Fibroblast of the aortic adventitia (primary cell): ENCODE results near the gene ZNF716. TPM values are rescaled to one million over a fixed set of nuclear protein-coding genes. Genes with fewer than 3 reads are reported as not detected.

Experiments used
- DNase-seq: peaks from one replicate; pipeline ENCODE4 v3.0.0-alpha.2; 2010; ENCODE audit warnings: low read depth
- H3K4me3 ChIP-seq: 2 replicates; pipeline ENCODE4 v1.5.1; 2011; ENCODE audit warnings: low read depth, mild to moderate bottlenecking, control low read depth, low read length, moderate library complexity
- CTCF ChIP-seq: IDR thresholded peaks from 2 replicates; pipeline ENCODE4 v1.5.1; 2011; ENCODE audit warnings: mild to moderate bottlenecking, low read length, control low read depth, inconsistent platforms; ENCODE audit not compliant: insufficient read depth
- total RNA-seq: library from RNA; depleted of rRNA; stranded (reverse); fragments of >200 nt; gene quantifications from 2 replicates; pipeline ENCODE4 v1.2.3, GENCODE V29; 2012; ENCODE audit warnings: low replicate concordance

The ZNF716 gene
- total RNA-seq, 1 donor, result not detected

DNA sequence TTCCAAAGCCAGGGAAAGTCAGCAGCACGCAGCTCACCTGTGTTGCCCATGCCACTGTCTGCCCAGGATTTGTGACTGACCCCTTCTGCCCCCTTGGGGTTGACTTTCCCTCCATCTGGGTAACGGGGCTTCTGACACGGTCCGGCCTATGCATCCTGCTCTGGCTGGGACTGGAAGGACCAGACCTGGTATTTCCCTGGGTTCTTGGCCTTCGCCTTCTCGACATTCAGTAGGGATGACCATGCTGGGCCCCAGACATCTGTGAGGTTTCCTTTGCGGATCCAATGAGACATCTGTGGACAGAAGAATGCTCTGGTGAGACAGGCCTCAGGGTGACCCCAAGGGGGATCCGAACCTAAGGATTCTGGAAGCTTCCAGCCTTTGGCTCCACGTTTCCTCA is 34.2 kb upstream of the ZNF716 start:
- no peak overlapping the region for H3K4me3 ChIP-seq
- no peak for TF ChIP-seq CTCF
- no peak for DNase-seq

DNA sequence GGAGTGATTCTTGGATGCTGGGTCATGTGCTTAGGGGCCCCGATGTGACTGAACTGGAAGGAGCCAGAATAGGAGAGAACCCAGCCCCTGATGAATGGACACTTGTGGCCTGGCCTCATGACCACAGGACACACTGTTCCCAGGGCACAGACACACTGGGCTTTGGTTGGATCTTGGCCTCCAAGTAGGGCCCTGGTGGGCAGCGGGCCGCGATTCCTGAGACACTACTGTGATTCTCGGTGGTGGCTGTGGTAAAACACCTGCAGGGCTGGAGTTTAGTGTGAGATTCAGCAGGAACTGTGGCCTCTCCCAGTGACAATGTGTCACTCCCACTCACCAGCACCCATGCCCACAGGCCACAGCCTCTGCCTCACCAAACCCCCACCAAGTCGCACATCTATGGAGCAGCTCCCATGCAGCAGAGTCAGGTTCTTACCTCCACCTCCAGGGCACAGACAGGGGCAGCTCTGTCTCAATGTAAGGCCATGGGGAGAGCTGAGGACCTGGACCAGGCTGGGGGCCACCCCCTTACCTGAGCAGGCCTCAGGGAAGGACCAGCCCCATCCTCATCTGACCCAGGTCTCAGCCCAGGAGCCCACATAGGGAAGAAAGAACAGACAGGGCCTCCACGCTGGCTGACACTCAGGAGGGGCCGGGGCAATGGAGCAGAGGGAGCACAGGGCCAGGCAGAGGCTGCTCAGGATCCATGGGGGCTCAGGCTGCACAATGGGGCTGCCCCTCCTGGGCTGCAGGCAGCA is 33.2 kb upstream of the ZNF716 start:
- TF ChIP-seq CTCF, result no peak
- no peak overlapping the region for H3K4me3 ChIP-seq
- no peak for DNase-seq

DNA sequence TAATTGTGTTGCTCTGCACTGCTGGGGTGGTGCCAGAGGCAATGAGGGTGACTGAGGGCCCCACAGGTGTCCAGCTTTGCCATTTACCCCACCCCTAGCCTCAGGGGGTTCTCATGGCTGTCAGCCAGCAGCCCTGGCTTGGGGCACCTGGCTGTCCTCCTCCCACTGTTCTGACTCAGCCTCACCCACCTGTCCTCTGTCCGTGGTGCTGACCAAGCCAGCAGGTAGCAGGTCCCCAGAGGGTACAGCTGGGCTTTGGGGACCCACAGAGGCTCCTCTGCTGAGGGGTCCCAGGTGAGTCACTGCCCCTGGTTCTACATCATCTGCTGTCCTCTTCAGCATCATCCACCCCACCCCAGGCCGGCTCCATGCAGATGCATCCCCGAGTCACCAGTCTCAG is 32.2 kb upstream of the ZNF716 start:
- no peak overlapping the region for H3K4me3 ChIP-seq
- no peak for TF ChIP-seq CTCF
- no peak for DNase-seq

GRCh38 chr7:57423768-57424167 is 26.2 kb upstream of the ZNF716 start:
- no peak overlapping the region for H3K4me3 ChIP-seq
- TF ChIP-seq CTCF, result no peak
- DNase-seq, result no peak

GRCh38 chr7:57424515-57425238 is 25.3 kb upstream of the ZNF716 start:
- TF ChIP-seq CTCF, result no peak
- H3K4me3 ChIP-seq, result no peak overlapping the region
- no peak for DNase-seq

GRCh38 chr7:57425239-57425944 is 24.6 kb upstream of the ZNF716 start:
- TF ChIP-seq CTCF, result no peak
- no peak overlapping the region for H3K4me3 ChIP-seq
- no peak for DNase-seq
